ENCODE measurements around the gene PRRX2. TPM values are rescaled to one million over a fixed set of nuclear protein-coding genes. Genes with fewer than 3 reads are reported as not detected.

Gene PRRX2
- total RNA-seq, 1 donor from 2014 or later = not detected

- Histone ChIP-seq H3K4me3 (ENCODE audit: low read depth, low read length) (no peak overlapping the region), H3K27me3 (ENCODE audit: control insufficient read depth, insufficient read depth, low read length) (peaks cover 31% of the 10 kb centered on the region), H3K36me3 (ENCODE audit: control insufficient read depth, insufficient read depth, low read length) (no peaks in the 10 kb centered on the region)
- FAIRE-seq (no peak), DNase-seq (ENCODE audit: low read depth) (no peak)
- TF ChIP-seq CTCF (IDR thresholded peaks at IDR 0.05; ENCODE audit: insufficient read depth, low read length, severe bottlenecking) = no peak
These were observed 580 bp upstream of the PRRX2 start for GRCh38 chr9:129664746-129665388.

- TF ChIP-seq CTCF (IDR thresholded peaks at IDR 0.05; ENCODE audit: insufficient read depth, low read length, severe bottlenecking) = no peak
- DNase-seq (ENCODE audit: low read depth) (no peak), FAIRE-seq (no peak)
- H3K27me3 ChIP-seq (ENCODE audit: control insufficient read depth, insufficient read depth, low read length) = peaks cover 31% of the 10 kb centered on the region
- no peaks in the 10 kb centered on the region for H3K36me3 ChIP-seq (ENCODE audit: control insufficient read depth, insufficient read depth, low read length)
- no peak overlapping the region for H3K4me3 ChIP-seq (ENCODE audit: low read depth, low read length)
These were observed 520 bp downstream of the PRRX2 start for GRCh38 chr9:129665814-129666520.

- no peak for FAIRE-seq
- H3K4me3 ChIP-seq (ENCODE audit: low read depth, low read length) = no peak overlapping the region
These were observed 1.1 kb downstream of the PRRX2 start for GRCh38 chr9:129666575-129666974.

DNA sequence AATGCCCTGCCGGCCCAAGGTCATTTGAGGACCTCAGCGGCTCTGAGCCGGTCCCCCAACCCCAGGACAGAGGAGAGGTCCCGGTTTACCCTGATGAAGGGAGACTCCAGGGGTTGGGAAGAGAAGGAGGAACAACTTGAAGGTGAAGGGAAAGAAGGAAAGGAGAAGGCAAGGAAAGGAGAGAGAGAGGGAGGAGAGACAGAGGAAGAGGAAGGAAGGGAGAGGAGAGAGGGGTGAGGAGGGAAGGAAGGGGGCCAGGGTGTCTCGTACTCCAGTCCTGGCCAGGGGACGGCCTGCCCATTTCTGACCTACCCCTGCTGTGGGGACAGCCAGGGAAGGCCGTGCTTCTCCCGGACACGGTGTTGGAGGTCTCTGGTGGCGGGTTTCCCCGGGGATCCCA, 1.9 kb downstream of the PRRX2 start:
- no peak for FAIRE-seq
- Histone ChIP-seq H3K4me3 (ENCODE audit: low read depth, low read length) (no peak overlapping the region), H3K36me3 (ENCODE audit: control insufficient read depth, insufficient read depth, low read length) (no peaks in the 10 kb centered on the region), H3K27me3 (ENCODE audit: control insufficient read depth, insufficient read depth, low read length) (peaks cover 31% of the 10 kb centered on the region)
- no peak for DNase-seq (ENCODE audit: low read depth)
- no peak for TF ChIP-seq CTCF (IDR thresholded peaks at IDR 0.05; ENCODE audit: insufficient read depth, low read length, severe bottlenecking)

More at GRCh38 chr9:129666575-129666974, 1.1 kb downstream of the PRRX2 start:
- DNase-seq (ENCODE audit: low read depth) = no peak
- Histone ChIP-seq H3K27me3 (ENCODE audit: control insufficient read depth, insufficient read depth, low read length) (peaks cover 31% of the 10 kb centered on the region), H3K36me3 (ENCODE audit: control insufficient read depth, insufficient read depth, low read length) (no peaks in the 10 kb centered on the region)
- TF ChIP-seq CTCF (IDR thresholded peaks at IDR 0.05; ENCODE audit: insufficient read depth, low read length, severe bottlenecking) = no peak

DNA sequence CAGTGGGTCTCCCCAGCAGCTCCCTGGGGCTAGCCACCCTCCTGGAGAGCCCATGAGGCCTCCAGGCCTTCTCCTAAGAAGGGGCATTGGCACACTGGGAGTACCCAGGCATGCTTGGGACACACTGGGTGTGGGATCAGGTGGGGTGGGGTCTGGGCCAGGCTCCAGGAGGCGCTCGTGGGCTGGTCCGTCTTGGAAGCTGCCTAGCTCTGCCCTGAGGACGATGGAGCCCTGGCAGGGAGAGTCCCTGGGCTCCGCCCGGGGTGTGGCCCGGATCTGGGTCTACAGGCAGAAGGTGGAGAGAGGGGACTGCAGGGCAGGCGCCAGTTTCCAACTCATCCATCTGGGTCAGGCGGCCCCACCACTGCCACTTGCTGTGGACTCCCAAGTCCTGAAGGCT, 2.4 kb downstream of the PRRX2 start:
- FAIRE-seq (no peak), DNase-seq (ENCODE audit: low read depth) (no peak)
- Histone ChIP-seq H3K27me3 (ENCODE audit: control insufficient read depth, insufficient read depth, low read length) (peaks cover 33% of the 10 kb centered on the region), H3K36me3 (ENCODE audit: control insufficient read depth, insufficient read depth, low read length) (no peaks in the 10 kb centered on the region), H3K4me3 (ENCODE audit: low read depth, low read length) (no peak overlapping the region)
- no peak for TF ChIP-seq CTCF (IDR thresholded peaks at IDR 0.05; ENCODE audit: insufficient read depth, low read length, severe bottlenecking)
